ENCODE results near the gene TNN. TPM values are rescaled to one million over a fixed set of nuclear protein-coding genes. Genes with fewer than 3 reads are reported as not detected.
A peak's percentile ranks its signal among the peaks of the same experiment; 100 is the strongest.

Gene TNN
- total RNA-seq, 6 experiments from 2014 or later, result 0.18 to 0.67 (median 0.41) TPM

DNA sequence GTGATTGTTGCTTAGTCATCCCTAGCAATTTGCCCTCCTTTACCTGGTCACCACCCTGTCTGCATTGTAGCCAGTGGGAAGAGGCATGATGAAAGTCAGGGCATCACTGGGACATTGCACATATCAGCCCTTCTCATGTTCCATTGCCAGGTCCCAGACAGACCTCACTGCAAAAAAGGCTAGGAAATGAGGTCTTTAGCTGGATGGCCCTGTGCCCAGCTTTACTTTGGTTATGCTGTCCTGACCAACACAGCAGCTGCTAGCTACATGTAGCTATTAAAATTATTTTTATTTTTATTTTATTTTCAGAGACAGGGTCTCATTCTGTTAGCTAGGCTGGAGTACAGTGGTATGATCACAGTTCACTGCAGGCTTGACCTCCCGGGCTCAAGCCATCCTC lies 52.9 kb downstream of the TNN start:
- no peak overlapping the region for H3K27ac ChIP-seq
- no peaks in the 10 kb centered on the region for H3K4me1 ChIP-seq
- ATAC-seq (no peak), DNase-seq (no peak)
- 90% methylated on average over 1 of the region's 1 CpG for WGBS (ENCODE audit: insufficient coverage, low coverage, low lambda C conversion rate, missing lambda C conversion rate)
- no peaks in the 10 kb centered on the region for H3K9me3 ChIP-seq
- TF ChIP-seq POLR2A (IDR thresholded peaks at IDR 0.05), result no peak
- TF ChIP-seq, protein P1, sequence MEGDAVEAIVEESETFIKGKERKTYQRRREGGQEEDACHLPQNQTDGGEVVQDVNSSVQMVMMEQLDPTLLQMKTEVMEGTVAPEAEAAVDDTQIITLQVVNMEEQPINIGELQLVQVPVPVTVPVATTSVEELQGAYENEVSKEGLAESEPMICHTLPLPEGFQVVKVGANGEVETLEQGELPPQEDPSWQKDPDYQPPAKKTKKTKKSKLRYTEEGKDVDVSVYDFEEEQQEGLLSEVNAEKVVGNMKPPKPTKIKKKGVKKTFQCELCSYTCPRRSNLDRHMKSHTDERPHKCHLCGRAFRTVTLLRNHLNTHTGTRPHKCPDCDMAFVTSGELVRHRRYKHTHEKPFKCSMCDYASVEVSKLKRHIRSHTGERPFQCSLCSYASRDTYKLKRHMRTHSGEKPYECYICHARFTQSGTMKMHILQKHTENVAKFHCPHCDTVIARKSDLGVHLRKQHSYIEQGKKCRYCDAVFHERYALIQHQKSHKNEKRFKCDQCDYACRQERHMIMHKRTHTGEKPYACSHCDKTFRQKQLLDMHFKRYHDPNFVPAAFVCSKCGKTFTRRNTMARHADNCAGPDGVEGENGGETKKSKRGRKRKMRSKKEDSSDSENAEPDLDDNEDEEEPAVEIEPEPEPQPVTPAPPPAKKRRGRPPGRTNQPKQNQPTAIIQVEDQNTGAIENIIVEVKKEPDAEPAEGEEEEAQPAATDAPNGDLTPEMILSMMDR (IDR thresholded peaks at IDR 0.05), result no peak
- intact Hi-C loops (cut with DNase I), result loop anchor here in 1 of 2 donors (10.0 kb wide), 1 partner anchor 86 kb away; no protein-coding TSS in a partner anchor
- H3K36me3 ChIP-seq, result no peaks in the 10 kb centered on the region
- no peak overlapping the region for H3K4me3 ChIP-seq
- H3K27me3 ChIP-seq, result no peaks in the 10 kb centered on the region

DNA sequence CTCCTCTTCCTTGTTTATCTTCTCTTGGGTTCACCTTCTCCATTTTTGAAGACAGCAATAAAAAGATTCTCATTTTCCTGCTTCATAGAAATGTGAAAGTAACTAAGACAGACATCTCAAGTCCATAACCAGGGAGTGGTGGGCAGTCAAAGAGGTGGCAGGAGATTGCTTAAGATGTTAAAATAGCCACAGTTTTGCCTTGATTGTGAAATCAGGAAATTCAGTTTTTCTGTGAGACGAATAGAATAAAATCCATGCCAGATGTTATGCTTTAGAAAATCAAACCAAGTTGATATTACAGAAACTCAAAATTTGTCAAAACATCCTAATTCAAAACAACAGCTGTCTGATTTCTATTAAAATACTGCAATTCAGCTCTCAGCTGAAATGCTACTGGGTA lies 57.2 kb downstream of the TNN start:
- ATAC-seq, result no peak
- no peak for TF ChIP-seq POLR2A (IDR thresholded peaks at IDR 0.05)
- TF ChIP-seq, protein P1 (IDR thresholded peaks at IDR 0.05), result no peak
- WGBS (ENCODE audit: insufficient coverage, low coverage, low lambda C conversion rate, missing lambda C conversion rate), result 3% methylated on average over 1 of the region's 1 CpG
- no peaks in the 10 kb centered on the region for H3K36me3 ChIP-seq
- no peak for DNase-seq
- H3K4me1 ChIP-seq, result peaks cover 0 to 27% (median 3%) of the 10 kb centered on the region in 4 donors
- H3K27me3 ChIP-seq, result no peaks in the 10 kb centered on the region
- intact Hi-C loops (cut with DNase I), result loop anchor here in 1 of 2 donors (10.0 kb wide), 1 partner anchor 90 kb away; no protein-coding TSS in a partner anchor
- no peak overlapping the region for H3K4me3 ChIP-seq
- no peaks in the 10 kb centered on the region for H3K9me3 ChIP-seq
- no peak overlapping the region for H3K27ac ChIP-seq

DNA sequence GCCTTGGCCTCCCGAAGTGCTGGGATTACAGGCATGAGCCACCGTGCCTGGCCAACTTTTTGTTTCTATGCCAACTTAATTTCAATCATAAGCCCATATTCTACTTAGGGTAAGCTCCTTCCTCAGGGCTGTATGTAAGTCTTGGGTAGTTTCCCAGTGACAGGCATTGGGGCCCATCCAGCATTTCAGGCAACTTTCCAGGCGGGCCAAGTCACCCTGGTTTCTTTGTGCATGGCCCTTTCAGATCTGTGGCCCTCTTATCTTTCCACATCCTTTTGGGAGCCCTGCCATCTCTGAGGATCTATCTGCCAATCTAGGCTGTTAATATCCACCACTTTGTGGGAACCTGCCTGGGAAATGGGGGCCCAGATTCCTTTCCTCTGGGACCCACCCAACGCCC lies 58.7 kb downstream of the TNN start:
- TF ChIP-seq, protein P1 (IDR thresholded peaks at IDR 0.05), result no peak
- no peak for TF ChIP-seq POLR2A (IDR thresholded peaks at IDR 0.05)
- peaks cover 0 to 34% (median 3%) of the 10 kb centered on the region in 4 donors for H3K4me1 ChIP-seq
- H3K36me3 ChIP-seq, result no peaks in the 10 kb centered on the region
- no peak overlapping the region for H3K4me3 ChIP-seq
- ATAC-seq (no peak), DNase-seq (no peak)
- no peaks in the 10 kb centered on the region for H3K27me3 ChIP-seq
- 39% methylated on average over 4 of the region's 4 CpGs for WGBS (ENCODE audit: insufficient coverage, low coverage, low lambda C conversion rate, missing lambda C conversion rate)
- no peaks in the 10 kb centered on the region for H3K9me3 ChIP-seq
- no peak overlapping the region for H3K27ac ChIP-seq
- intact Hi-C loops (cut with DNase I), result loop anchor here in 1 of 2 donors (10.0 kb wide), 1 partner anchor 92 kb away; no protein-coding TSS in a partner anchor

DNA sequence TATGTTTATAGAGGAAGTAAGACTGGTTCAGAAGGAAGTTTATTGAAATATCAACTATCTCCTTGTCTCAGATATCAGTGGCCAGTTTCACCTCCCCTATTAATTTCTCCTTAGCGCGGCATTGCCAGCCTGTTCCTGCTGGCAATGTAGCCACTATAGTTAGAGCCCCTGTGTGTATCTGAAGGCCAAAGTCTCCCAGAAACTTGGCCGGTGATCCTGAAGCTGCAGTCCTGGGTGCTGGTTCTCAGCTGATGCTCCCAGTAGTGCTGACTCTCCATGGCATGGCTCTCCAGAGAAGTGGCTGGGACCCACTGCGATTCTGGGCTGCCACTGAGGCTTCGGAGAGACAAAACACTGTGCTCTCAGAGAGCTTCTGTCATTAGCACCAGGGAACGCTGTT lies 59.9 kb downstream of the TNN start:
- no peaks in the 10 kb centered on the region for H3K27me3 ChIP-seq
- no peak overlapping the region for H3K27ac ChIP-seq
- ATAC-seq (peak; percentile 37 to 71 (median 58)), DNase-seq (peak in 1 of 3 donors; percentile 57)
- H3K36me3 ChIP-seq, result no peaks in the 10 kb centered on the region
- intact Hi-C loops (cut with DNase I), result loop anchor here in 1 of 2 donors (10.0 kb wide), 1 partner anchor 93 kb away; no protein-coding TSS in a partner anchor
- no peak overlapping the region for H3K4me3 ChIP-seq
- TF ChIP-seq, protein P1 (IDR thresholded peaks at IDR 0.05), result no peak
- no peak for TF ChIP-seq POLR2A (IDR thresholded peaks at IDR 0.05)
- no peaks in the 10 kb centered on the region for H3K9me3 ChIP-seq
- peaks cover 0 to 34% (median 3%) of the 10 kb centered on the region in 4 donors for H3K4me1 ChIP-seq
- WGBS (ENCODE audit: insufficient coverage, low coverage, low lambda C conversion rate, missing lambda C conversion rate), result 55% methylated on average over 5 of the region's 6 CpGs
